WTC11 (cell line): ENCODE data around the gene KPNA3. TPM values are rescaled to one million over a fixed set of nuclear protein-coding genes. Genes with fewer than 3 reads are reported as not detected.

Experiments
- ATAC-seq: fragments of 200-7000 bp; cut with Tn5 transposase; 2 replicates; pipeline ENCODE4 v1.10.0; 2021; ENCODE audit warnings: mild to moderate bottlenecking, moderate library complexity
- CTCF ChIA-PET: fragments of 300-600 bp; sonication (Branson Sonifier 250); formaldehyde crosslinking; loops from one replicate; lab custom pipeline; 2021; ENCODE audit warnings: antibody characterized with exemption; lab: Charles Lee
- POLR2A ChIA-PET: fragments of 350-600 bp; sonication (Branson Sonifier 250); formaldehyde crosslinking; loops from one replicate; lab custom pipeline; 2021; ENCODE audit warnings: antibody characterized with exemption; lab: Charles Lee
- DNase-seq: peaks from one replicate; pipeline ENCODE4 v3.0.0; 2021; ENCODE audit warnings: low spot score
- H3K27ac Mint-ChIP-seq: 2 replicates; pipeline ENCODE4 v1.8.0; 2021; ENCODE audit warnings: mixed read lengths
- H3K27me3 Mint-ChIP-seq: 2 replicates; pipeline ENCODE4 v1.8.0; 2021; ENCODE audit warnings: low read depth, mild to moderate bottlenecking, moderate library complexity, mixed read lengths
- H3K36me3 Mint-ChIP-seq: 2 replicates; pipeline ENCODE4 v1.8.0; 2021; ENCODE audit warnings: mixed read lengths
- H3K4me1 Mint-ChIP-seq: 2 replicates; pipeline ENCODE4 v1.8.0; 2022; ENCODE audit warnings: mixed read lengths
- H3K4me3 Mint-ChIP-seq: 2 replicates; pipeline ENCODE4 v1.8.0; 2021; ENCODE audit warnings: mild to moderate bottlenecking, moderate library complexity, mixed read lengths
- H3K9me3 Mint-ChIP-seq: 2 replicates; pipeline ENCODE4 v1.8.0; 2021; ENCODE audit warnings: mixed read lengths
- CBFB ChIP-seq: sonication (generic); formaldehyde crosslinking; IDR thresholded peaks from 2 replicates; pipeline ENCODE4 v1.8.1; 2022; ENCODE audit warnings: mild to moderate bottlenecking, low read depth, missing genetic modification reagents
- CREM ChIP-seq: sonication (generic); formaldehyde crosslinking; IDR thresholded peaks from 2 replicates; pipeline ENCODE4 v1.8.1; 2022; ENCODE audit warnings: mild to moderate bottlenecking, missing genetic modification reagents, moderate library complexity
- E2F1 ChIP-seq: sonication (generic); formaldehyde crosslinking; IDR thresholded peaks from 2 replicates; pipeline ENCODE4 v1.8.0; 2022; ENCODE audit warnings: mild to moderate bottlenecking, missing genetic modification reagents
- ESRRA ChIP-seq: sonication (generic); formaldehyde crosslinking; IDR thresholded peaks from 2 replicates; pipeline ENCODE4 v1.8.1; 2022; ENCODE audit warnings: mild to moderate bottlenecking, missing genetic modification reagents, borderline replicate concordance
- FOXJ3 ChIP-seq: sonication (generic); formaldehyde crosslinking; IDR thresholded peaks from 2 replicates; pipeline ENCODE4 v1.9.0; 2021; ENCODE audit warnings: missing genetic modification reagents, mild to moderate bottlenecking, borderline replicate concordance
- FOXK1 ChIP-seq: sonication (generic); formaldehyde crosslinking; IDR thresholded peaks from 2 replicates; pipeline ENCODE4 v1.8.0; 2022; ENCODE audit warnings: mild to moderate bottlenecking, moderate library complexity, missing genetic modification reagents
- FOXP4 ChIP-seq: sonication (generic); formaldehyde crosslinking; IDR thresholded peaks from 2 replicates; pipeline ENCODE4 v1.8.0; 2022; ENCODE audit warnings: mild to moderate bottlenecking, missing genetic modification reagents
- GRHL2 ChIP-seq: fragments of 250-450 bp; sonication (Bioruptor Pico); IDR thresholded peaks from 2 replicates; pipeline ENCODE4 v1.8.0; 2022; ENCODE audit warnings: mild to moderate bottlenecking, moderate library complexity; ENCODE audit not compliant: insufficient replicate concordance, severe bottlenecking
- GTF2I ChIP-seq: fragments of 250-450 bp; sonication (Bioruptor Pico); conservative IDR thresholded peaks from 2 replicates; pipeline ENCODE4 v1.4.0; 2021; ENCODE audit warnings: mild to moderate bottlenecking
- IRF2 ChIP-seq: sonication (generic); formaldehyde crosslinking; IDR thresholded peaks from 2 replicates; pipeline ENCODE4 v1.8.0; 2022; ENCODE audit warnings: low read depth, missing genetic modification reagents, borderline replicate concordance
- KAT7 ChIP-seq: sonication (generic); formaldehyde crosslinking; IDR thresholded peaks from 2 replicates; pipeline ENCODE4 v1.8.1; 2023; ENCODE audit warnings: missing genetic modification reagents, mild to moderate bottlenecking, borderline replicate concordance
- MAX ChIP-seq: sonication (generic); formaldehyde crosslinking; IDR thresholded peaks from 2 replicates; pipeline ENCODE4 v1.8.0; 2022; ENCODE audit warnings: mild to moderate bottlenecking, missing genetic modification reagents
- MLX ChIP-seq: sonication (generic); formaldehyde crosslinking; IDR thresholded peaks from 2 replicates; pipeline ENCODE4 v1.8.1; 2023; ENCODE audit warnings: mild to moderate bottlenecking, missing genetic modification reagents, moderate library complexity
- MXD4 ChIP-seq: fragments of 250-450 bp; sonication (Bioruptor Pico); IDR thresholded peaks from 2 replicates; pipeline ENCODE4 v1.8.0; 2021; ENCODE audit warnings: mild to moderate bottlenecking, moderate library complexity, borderline replicate concordance
- NFE2L1 ChIP-seq: sonication (generic); formaldehyde crosslinking; IDR thresholded peaks from 2 replicates; pipeline ENCODE4 v1.8.1; 2023; ENCODE audit warnings: missing genetic modification reagents
- RORB ChIP-seq: fragments of 250-450 bp; sonication (Bioruptor Pico); IDR thresholded peaks from 2 replicates; pipeline ENCODE4 v1.9.0; 2021; ENCODE audit warnings: mild to moderate bottlenecking
- TEAD1 ChIP-seq: sonication (generic); formaldehyde crosslinking; IDR thresholded peaks from 2 replicates; pipeline ENCODE4 v1.8.0; 2022; ENCODE audit warnings: mild to moderate bottlenecking, missing genetic modification reagents
- TEAD4 ChIP-seq: sonication (generic); formaldehyde crosslinking; IDR thresholded peaks from 2 replicates; pipeline ENCODE4 v1.8.0; 2022; ENCODE audit warnings: mild to moderate bottlenecking, missing genetic modification reagents
- ZBTB21 ChIP-seq: sonication (generic); formaldehyde crosslinking; IDR thresholded peaks from 2 replicates; pipeline ENCODE4 v1.8.1; 2023; ENCODE audit warnings: mild to moderate bottlenecking, missing genetic modification reagents, borderline replicate concordance
- ZBTB43 ChIP-seq: sonication (generic); formaldehyde crosslinking; IDR thresholded peaks from 2 replicates; pipeline ENCODE4 v1.8.1; 2023; ENCODE audit warnings: mild to moderate bottlenecking, missing genetic modification reagents
- ZNF138 ChIP-seq: sonication (generic); formaldehyde crosslinking; conservative IDR thresholded peaks from 2 replicates; pipeline ENCODE4 v1.8.1; 2022; ENCODE audit warnings: mild to moderate bottlenecking, moderate library complexity, missing genetic modification reagents
- ZNF219 ChIP-seq: sonication (generic); formaldehyde crosslinking; IDR thresholded peaks from 2 replicates; pipeline ENCODE4 v1.8.0; 2023; ENCODE audit warnings: missing genetic modification reagents, mild to moderate bottlenecking, borderline replicate concordance
- ZNF232 ChIP-seq: sonication (generic); formaldehyde crosslinking; IDR thresholded peaks from 2 replicates; pipeline ENCODE4 v1.8.0; 2022; ENCODE audit warnings: mild to moderate bottlenecking, missing genetic modification reagents
- total RNA-seq: library from RNA; stranded (reverse); gene quantifications from 3 replicates; pipeline ENCODE4 v1.2.3, GENCODE V29; 2021
- TF ChIP-seq, protein P1 (sequence below): fragments of 250-450 bp; sonication (Bioruptor Pico); IDR thresholded peaks from 2 replicates; pipeline ENCODE4 v1.9.0; 2021; ENCODE audit warnings: mild to moderate bottlenecking

The KPNA3 gene
- total RNA-seq, 1 experiment from 2014 or later = 44.4 TPM

GRCh38 chr13:49693191-49693733, 99.2 kb downstream of the KPNA3 start:
- no peaks in the 10 kb centered on the region; the same call in 1 of the 2 replicates for H3K27me3 Mint-ChIP-seq
- CTCF ChIA-PET = interaction anchor here (0.6 kb wide), 1 partner anchor 82 kb away, joined by 7 read pairs; no protein-coding TSS in a partner anchor
- POLR2A ChIA-PET = interaction anchor here (0.7 kb wide), 1 partner anchor 18 kb away, joined by 3 read pairs; no protein-coding TSS in a partner anchor
- TF ChIP-seq ZBTB21 (CRISPR knock-in tag) (no peak), ESRRA (no peak), MLX (no peak), RORB (CRISPR knock-in tag) (no peak), CBFB (CRISPR knock-in tag) (no peak), TEAD1 (no peak), NFE2L1 (CRISPR knock-in tag) (no peak), MXD4 (CRISPR knock-in tag) (no peak), FOXK1 (CRISPR knock-in tag) (no peak), ZNF232 (CRISPR knock-in tag) (no peak), KAT7 (no peak), FOXJ3 (CRISPR knock-in tag) (no peak), MAX (CRISPR knock-in tag) (no peak), E2F1 (CRISPR knock-in tag) (no peak), ZBTB43 (CRISPR knock-in tag) (no peak), TEAD4 (CRISPR knock-in tag) (no peak), CREM (CRISPR knock-in tag) (no peak)
- TF ChIP-seq, protein P1, sequence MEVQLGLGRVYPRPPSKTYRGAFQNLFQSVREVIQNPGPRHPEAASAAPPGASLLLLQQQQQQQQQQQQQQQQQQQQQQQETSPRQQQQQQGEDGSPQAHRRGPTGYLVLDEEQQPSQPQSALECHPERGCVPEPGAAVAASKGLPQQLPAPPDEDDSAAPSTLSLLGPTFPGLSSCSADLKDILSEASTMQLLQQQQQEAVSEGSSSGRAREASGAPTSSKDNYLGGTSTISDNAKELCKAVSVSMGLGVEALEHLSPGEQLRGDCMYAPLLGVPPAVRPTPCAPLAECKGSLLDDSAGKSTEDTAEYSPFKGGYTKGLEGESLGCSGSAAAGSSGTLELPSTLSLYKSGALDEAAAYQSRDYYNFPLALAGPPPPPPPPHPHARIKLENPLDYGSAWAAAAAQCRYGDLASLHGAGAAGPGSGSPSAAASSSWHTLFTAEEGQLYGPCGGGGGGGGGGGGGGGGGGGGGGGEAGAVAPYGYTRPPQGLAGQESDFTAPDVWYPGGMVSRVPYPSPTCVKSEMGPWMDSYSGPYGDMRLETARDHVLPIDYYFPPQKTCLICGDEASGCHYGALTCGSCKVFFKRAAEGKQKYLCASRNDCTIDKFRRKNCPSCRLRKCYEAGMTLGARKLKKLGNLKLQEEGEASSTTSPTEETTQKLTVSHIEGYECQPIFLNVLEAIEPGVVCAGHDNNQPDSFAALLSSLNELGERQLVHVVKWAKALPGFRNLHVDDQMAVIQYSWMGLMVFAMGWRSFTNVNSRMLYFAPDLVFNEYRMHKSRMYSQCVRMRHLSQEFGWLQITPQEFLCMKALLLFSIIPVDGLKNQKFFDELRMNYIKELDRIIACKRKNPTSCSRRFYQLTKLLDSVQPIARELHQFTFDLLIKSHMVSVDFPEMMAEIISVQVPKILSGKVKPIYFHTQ (CRISPR knock-in tag) = no peak
- TF ChIP-seq, all 79 proteins: peak for 0
- DNase-seq = no peak
- no peak for ATAC-seq
- Mint-ChIP-seq H3K27ac (no peak overlapping the region), H3K36me3 (peaks cover 13% of the 10 kb centered on the region), H3K9me3 (peaks cover 5% of the 10 kb centered on the region; the same call in 1 of the 2 replicates), H3K4me3 (no peak overlapping the region), H3K4me1 (peaks cover 33% of the 10 kb centered on the region)

- POLR2A ChIA-PET = interaction anchor here (0.7 to 2.7 kb wide), 5 partner anchors 16 to 306 kb away, joined by 3 to 20 read pairs (median 3); partner anchors contain the start of genes KPNA3, SPRYD7 and TRIM13
- DNase-seq (peak; percentile 99), ATAC-seq (peak; percentile 96)
- CTCF ChIA-PET = interaction anchor here (0.6 to 1.7 kb wide), 10 partner anchors 12 to 306 kb away, joined by 3 to 5 read pairs (median 3); partner anchors contain the start of genes CAB39L, KPNA3, SETDB2 and SPRYD7
- H3K27me3 Mint-ChIP-seq = no peaks in the 10 kb centered on the region; the same call in 1 of the 2 replicates
- H3K9me3 Mint-ChIP-seq = no peaks in the 10 kb centered on the region
- peak within 1 kb of the TSS; percentile 91 for H3K4me3 Mint-ChIP-seq
- peak within 1 kb of the TSS; percentile 82 for H3K27ac Mint-ChIP-seq
- peaks cover 37% of the 10 kb centered on the region for H3K4me1 Mint-ChIP-seq
- peaks cover 17% of the 10 kb centered on the region for H3K36me3 Mint-ChIP-seq
- peak; percentile 97 for TF ChIP-seq MAX (CRISPR knock-in tag)
- no peak for TF ChIP-seq GRHL2
- peak; percentile 92; the same call in 1 of the 2 replicates for TF ChIP-seq IRF2 (CRISPR knock-in tag)
- peak; percentile 96 for TF ChIP-seq FOXP4 (CRISPR knock-in tag)
- no peak for TF ChIP-seq GTF2I
- 0 out of 2 replicates have a peak, but pooled peaks have one; percentile 67 for TF ChIP-seq ZNF138 (CRISPR knock-in tag)
- peak; percentile 77; the same call in 1 of the 2 replicates for TF ChIP-seq ZNF219 (CRISPR knock-in tag)
- no peak for TF ChIP-seq E2F1 (CRISPR knock-in tag)
These were observed 101.3 kb downstream of the KPNA3 start, which contains the start of gene EBPL for GRCh38 chr13:49690995-49691784. TSS of gene EBPL (minus strand) at chr13:49691486. CDS start at chr13:49691424, 62 bp downstream.
